ENCODE data around the gene MMP23B. TPM values are rescaled to one million over a fixed set of nuclear protein-coding genes. Genes with fewer than 3 reads are reported as not detected.

MMP23B gene
- total RNA-seq, 8 experiments from 2014 or later: 1.3 to 11.8 (median 2.5) TPM

DNA sequence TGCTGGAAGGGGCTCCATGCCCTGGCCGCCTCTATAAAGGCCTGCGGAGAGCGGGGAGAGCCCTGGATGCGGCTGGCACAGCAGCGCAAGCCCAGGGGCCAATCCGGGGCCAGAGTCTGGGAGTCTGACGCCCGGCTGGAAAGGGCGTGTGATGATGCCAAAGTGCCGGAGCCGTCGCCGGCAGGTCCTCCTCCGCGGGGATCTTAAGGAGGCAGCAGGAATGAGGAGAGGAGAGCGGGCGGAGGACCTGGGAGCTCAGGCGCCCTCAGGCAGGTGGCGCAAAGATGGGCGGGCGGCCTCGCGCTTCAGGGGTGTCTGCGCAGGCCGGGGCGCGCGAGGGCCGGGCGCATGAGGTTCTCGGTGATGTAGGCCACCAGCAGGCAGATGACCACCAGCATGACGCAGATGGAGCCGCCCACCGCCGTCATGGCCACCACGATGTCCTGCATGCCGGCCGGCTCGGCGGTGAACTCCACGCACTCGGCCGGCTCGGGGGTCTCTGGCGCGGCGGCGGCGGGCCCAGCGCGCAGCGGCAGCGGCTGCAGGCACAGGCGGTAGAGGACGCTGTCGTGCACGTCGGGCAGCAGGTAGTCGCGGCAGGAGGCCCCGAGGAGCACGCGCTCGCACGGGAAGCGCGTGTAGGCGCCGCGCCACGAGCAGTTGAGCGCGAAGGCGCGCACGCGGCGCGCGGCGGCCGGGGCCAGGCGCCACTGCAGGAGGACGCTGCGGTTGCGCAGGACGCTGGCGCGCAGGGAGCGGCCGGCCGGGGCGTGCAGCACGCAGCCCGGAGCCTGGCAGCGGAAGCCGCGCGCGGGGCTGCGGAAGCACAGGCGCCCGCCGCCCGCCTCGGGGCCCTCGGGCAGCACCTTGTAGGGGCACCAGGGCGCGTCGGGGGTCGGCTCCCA is 32.7 kb upstream of the MMP23B start:
- Histone ChIP-seq H3K4me3 (peak overlapping the region; percentile 36 to 61 (median 46)), H3K4me1 (replicated peaks in 1 of 2) (peaks cover 21 to 25% of the 10 kb centered on the region in 2 donors), H3K27ac (peak overlapping the region in 1 of 2 donors; percentile 56)
- WGBS, 10 experiments: 2 to 80% (median 15%) methylated on average over 1 to 23 of the region's 111 CpGs; no CpG with 5 or more reads in 4 of the 10 experiments
- in situ Hi-C loops (cut with MboI; ENCODE audit: low pct_unique_long_range_greater_than_20kb in 2 of 9, low sequenced_read_pairs in 9 of 9, unreplicated experiment in 9 of 9): no loop called here
- peak; percentile 51 to 71 (median 60) for ATAC-seq (replicated peaks in 6 of 8)

DNA sequence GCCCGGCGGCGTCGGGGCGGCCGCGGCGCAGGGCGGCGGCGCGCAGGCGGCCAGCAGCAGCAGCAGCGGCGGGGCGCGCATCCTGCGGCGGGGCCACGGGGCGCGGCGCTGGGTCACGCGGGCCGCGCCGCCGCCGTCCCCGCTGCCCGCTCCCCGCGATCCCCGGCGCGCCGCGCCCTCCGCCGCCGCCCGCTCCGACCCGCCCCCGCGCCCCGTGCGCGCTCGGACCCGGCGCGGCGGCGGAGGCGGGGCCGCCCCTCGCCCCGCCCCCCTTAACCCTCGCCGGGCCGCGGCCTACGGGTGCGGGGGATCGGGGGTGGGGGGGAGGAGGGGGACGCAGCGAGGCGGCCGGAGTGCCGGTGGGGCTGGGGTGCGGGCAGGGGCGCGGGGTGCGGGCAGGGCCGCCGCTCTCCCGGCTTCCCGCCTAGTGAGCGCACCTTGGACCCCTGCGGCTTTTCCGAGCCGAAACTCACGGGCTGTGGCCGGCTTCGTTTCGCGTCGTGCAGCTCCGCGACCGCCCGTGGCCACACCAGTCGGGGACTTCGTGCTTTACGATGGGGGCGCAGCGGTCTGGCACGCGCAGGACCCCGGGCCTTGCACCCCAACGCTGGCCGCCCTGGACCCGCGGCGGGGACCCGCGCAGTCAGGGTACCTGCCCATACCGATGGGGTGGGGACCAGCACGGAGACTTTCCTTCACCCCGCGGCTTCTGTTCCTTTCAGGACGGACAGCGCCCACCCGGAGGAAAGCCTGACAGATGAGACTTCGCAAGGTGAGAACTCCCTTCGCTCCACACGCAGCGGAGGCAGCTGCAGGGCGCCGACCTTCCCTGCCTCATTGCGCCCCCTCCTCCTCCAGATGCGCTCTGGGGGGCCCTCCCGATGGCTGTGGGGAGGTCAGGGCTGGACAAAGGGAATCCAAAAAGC is 31.8 kb upstream of the MMP23B start, which contains the start of gene FNDC10:
FNDC10 (minus strand) TSS at position 201 of the 926 bp plus-strand sequence; CDS start at position 81, 120 bp downstream.
- 0% methylated on average over 1 to 5 of the region's 125 CpGs; no CpG with 5 or more reads in 7 of the 10 experiments for WGBS, 10 experiments
- Histone ChIP-seq H3K4me1 (replicated peaks in 1 of 2) (peaks cover 21 to 25% of the 10 kb centered on the region in 2 donors), H3K27ac (peak within 1 kb of the TSS in 1 of 2 donors; percentile 56), H3K4me3 (peak within 1 kb of the TSS; percentile 36 to 61 (median 46))
- in situ Hi-C loops (cut with MboI; ENCODE audit: low pct_unique_long_range_greater_than_20kb in 2 of 9, low sequenced_read_pairs in 9 of 9, unreplicated experiment in 9 of 9): loop anchor here in 1 of 9 experiments (10.0 kb wide), 1 partner anchor 55 kb away; the partner anchor contains the start of gene TMEM240
- peak; percentile 33 to 57 (median 48) for ATAC-seq (replicated peaks in 6 of 8)

DNA sequence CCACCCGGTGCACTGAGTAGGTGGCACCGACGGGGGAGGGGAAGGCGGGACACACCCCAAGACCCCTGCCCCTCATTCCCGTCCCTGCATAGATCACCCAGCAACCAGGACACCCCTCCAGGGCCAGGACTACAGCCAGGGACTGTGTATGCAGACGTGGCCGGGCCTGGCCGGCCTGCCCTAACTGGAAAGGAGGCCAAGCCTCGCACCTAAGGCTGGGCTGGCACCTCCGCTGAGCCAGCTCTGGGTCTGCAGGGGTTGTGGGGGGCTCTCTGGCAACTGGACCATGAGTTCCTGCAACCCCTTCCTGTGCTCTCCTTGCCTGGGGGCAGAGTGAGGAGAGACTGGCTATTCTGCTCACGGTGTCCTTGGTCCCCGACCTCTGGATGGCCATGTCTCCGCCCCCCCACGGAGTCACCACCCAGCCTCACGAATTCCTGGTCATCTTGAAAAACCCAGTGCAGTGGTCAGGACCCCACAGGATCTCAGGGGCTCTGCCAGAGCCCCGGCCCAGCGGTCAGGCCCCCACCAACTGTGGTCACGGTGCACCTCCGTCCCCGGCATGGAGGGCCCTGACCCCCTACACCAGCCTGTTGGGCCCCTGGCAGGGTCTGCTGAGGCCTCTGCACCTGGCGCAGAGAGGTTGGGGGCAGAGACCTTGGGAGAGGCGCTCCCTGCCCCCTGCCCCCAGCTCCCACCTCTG is 31.0 kb upstream of the MMP23B start:
- 31 to 80% (median 65%) methylated on average over 1 to 11 of the region's 22 CpGs; no CpG with 5 or more reads in 7 of the 10 experiments for WGBS, 10 experiments
- Histone ChIP-seq H3K27ac (no peak overlapping the region), H3K4me3 (peak overlapping the region; percentile 36 to 61 (median 46)), H3K4me1 (replicated peaks in 1 of 2) (peaks cover 21 to 25% of the 10 kb centered on the region in 2 donors)
- in situ Hi-C loops (cut with MboI; ENCODE audit: low pct_unique_long_range_greater_than_20kb in 2 of 9, low sequenced_read_pairs in 9 of 9, unreplicated experiment in 9 of 9): loop anchor here in 1 of 9 experiments (10.0 kb wide), 1 partner anchor 56 kb away; the partner anchor contains the start of gene TMEM240
- ATAC-seq (replicated peaks in 6 of 8): no peak

DNA sequence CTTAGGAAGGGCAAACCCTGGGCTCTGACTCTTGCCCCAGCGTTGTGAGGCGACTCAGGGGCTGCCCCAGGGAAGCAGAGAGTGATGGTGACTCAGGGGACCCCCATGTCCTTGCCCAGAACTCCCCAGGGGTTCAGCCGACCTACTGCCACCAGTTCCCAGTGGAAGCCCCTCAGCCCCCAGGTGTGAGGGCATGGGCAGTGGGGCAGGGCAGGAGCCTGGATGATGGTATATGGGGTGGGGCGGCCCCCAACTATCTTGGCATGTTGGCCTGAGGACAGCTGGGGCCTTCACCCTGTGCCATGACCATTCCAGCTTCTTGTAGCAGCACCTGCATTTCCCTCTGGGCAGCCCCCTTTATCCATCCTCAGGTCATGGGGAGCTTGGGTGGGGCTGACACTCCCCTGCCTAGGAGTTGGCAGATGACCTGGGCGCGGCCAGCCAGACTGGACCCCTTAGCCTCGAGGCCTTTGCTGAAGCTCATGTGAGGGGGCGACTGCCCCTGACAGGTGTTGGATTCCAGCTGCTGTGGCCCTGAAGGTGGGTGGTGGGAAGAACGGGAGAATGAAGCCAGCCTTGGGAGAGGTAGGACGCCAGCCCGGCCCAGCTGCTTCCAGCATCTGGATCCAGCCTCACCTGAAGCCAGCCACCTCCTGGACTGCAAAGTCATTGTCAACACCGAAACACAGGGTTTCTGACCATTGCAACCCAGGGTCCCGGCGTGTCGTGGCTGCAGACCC is 30.2 kb upstream of the MMP23B start:
- ATAC-seq (replicated peaks in 6 of 8): no peak
- H3K4me1 ChIP-seq (replicated peaks in 1 of 2): peaks cover 21 to 25% of the 10 kb centered on the region in 2 donors
- H3K4me3 ChIP-seq: no peak overlapping the region
- in situ Hi-C loops (cut with MboI; ENCODE audit: low pct_unique_long_range_greater_than_20kb in 2 of 9, low sequenced_read_pairs in 9 of 9, unreplicated experiment in 9 of 9): loop anchor here in 1 of 9 experiments (10.0 kb wide), 1 partner anchor 57 kb away; the partner anchor contains the start of gene TMEM240
- H3K27ac ChIP-seq: no peak overlapping the region
- WGBS, 10 experiments: 40 to 100% (median 85%) methylated on average over 1 to 11 of the region's 15 CpGs; no CpG with 5 or more reads in 5 of the 10 experiments

DNA sequence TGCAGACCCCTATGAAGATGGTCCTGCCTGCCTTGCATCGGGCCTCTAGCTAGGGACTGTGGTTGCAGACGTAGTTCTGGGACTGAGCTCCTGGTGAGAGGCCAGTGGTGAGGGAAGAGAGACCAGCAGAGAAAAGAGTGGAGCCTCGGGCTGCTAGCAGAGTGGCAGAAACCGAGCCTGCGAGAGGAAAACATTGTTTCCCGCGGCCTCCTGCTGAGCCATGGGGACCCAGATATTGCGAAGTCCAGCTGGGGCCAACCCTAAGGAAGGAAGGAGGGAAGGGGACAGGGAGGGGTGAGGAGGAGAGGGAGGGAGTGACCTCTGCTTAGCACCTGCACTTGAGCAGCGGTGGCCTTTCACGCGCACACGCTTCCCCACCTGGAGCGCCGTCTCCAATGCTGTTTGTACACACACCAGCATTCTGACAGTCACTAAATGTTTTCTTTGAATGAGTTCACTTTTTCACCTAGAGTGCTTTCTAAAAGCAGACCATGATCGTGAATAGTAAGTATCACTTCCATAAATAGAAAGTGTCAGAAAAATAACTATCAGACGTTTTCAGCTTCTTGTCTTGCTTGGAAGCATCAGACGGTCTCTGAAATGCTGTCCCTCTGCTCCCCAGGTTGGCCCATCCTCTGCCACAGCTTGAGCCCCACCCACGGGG is 29.5 kb upstream of the MMP23B start:
- in situ Hi-C loops (cut with MboI; ENCODE audit: low pct_unique_long_range_greater_than_20kb in 2 of 9, low sequenced_read_pairs in 9 of 9, unreplicated experiment in 9 of 9): loop anchor here in 1 of 9 experiments (10.0 kb wide), 1 partner anchor 58 kb away; the partner anchor contains the start of gene TMEM240
- ATAC-seq (replicated peaks in 6 of 8): no peak
- Histone ChIP-seq H3K4me1 (replicated peaks in 1 of 2) (peaks cover 17 to 18% of the 10 kb centered on the region in 2 donors), H3K27ac (no peak overlapping the region), H3K4me3 (no peak overlapping the region)
- WGBS, 10 experiments: 0 to 66% (median 51%) methylated on average over 2 to 13 of the region's 18 CpGs; no CpG with 5 or more reads in 2 of the 10 experiments

DNA sequence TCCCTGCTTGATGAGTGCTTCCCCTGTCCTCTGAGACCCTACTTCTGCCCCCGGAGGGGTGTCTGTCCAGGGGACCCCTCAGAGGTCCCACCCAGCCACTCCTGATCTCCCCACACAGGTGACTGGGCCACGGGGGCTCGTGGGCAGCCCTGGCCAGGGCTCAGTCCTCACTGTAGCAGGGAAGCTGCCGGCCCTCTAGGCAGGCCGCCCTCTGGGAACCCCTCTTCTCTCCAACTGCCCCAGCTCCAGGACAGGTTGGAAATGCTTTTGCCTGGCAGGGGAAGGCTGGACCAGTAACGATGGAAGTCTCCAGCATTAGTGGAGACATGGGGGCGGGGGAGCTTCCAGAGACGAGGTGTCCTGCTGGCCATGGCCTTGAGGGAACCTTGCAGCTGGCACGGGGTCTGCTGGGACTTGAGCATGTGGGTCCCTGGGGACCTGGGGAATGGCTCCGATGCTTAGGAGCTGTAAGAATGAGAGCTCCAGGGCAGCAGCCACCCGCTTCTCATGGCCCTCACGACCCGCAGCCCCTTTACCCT is 28.9 kb upstream of the MMP23B start:
- WGBS, 10 experiments: 30 to 68% (median 45%) methylated on average over 2 to 10 of the region's 13 CpGs; no CpG with 5 or more reads in 4 of the 10 experiments
- ATAC-seq (replicated peaks in 6 of 8): no peak
- Histone ChIP-seq H3K4me3 (no peak overlapping the region), H3K27ac (no peak overlapping the region), H3K4me1 (replicated peaks in 1 of 2) (peaks cover 11 to 12% of the 10 kb centered on the region in 2 donors)
- in situ Hi-C loops (cut with MboI; ENCODE audit: low pct_unique_long_range_greater_than_20kb in 2 of 9, low sequenced_read_pairs in 9 of 9, unreplicated experiment in 9 of 9): loop anchor here in 1 of 9 experiments (10.0 kb wide), 1 partner anchor 58 kb away; the partner anchor contains the start of gene TMEM240

DNA sequence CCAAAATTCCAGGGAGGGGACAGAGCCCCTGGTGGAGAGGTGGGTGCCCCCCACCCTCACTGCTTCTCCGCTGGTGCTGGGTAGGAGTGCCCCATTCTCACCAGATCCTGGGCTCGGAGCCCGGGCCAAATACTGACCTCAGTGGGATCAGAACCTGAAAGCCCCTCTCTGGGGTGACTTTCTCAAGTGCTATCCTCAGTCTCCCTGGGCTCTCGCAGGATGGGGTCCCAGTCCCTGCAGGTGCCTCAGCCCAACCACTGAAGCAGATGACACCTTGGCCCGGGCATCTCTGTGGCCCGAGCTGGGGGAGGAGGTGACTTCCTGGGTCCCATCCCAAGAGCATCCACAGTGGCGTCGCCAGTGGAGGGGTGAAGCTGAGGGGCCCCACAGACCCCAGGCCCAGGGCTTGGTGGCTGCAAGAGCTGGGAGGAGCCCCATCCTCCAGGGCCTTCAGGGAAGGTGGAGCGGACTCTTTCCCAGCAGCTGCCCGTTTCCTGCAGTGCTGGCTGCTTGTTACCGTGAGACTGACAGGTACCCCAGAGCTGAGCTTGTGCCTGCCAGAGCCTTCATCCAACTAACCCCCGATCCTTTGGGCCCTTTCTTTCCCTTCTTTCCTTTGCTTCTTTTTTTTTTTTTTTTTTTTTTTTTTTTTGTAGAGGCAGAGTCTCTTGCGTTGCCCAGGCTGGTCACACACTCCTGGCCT is 28.2 kb upstream of the MMP23B start:
- H3K4me1 ChIP-seq (replicated peaks in 1 of 2): peaks cover 8 to 12% of the 10 kb centered on the region in 2 donors
- H3K27ac ChIP-seq: no peak overlapping the region
- ATAC-seq (replicated peaks in 6 of 8): no peak
- no peak overlapping the region for H3K4me3 ChIP-seq
- in situ Hi-C loops (cut with MboI; ENCODE audit: low pct_unique_long_range_greater_than_20kb in 2 of 9, low sequenced_read_pairs in 9 of 9, unreplicated experiment in 9 of 9): loop anchor here in 1 of 9 experiments (10.0 kb wide), 1 partner anchor 59 kb away; the partner anchor contains the start of gene TMEM240
- 32 to 75% (median 42%) methylated on average over 1 to 8 of the region's 13 CpGs for WGBS, 10 experiments

DNA sequence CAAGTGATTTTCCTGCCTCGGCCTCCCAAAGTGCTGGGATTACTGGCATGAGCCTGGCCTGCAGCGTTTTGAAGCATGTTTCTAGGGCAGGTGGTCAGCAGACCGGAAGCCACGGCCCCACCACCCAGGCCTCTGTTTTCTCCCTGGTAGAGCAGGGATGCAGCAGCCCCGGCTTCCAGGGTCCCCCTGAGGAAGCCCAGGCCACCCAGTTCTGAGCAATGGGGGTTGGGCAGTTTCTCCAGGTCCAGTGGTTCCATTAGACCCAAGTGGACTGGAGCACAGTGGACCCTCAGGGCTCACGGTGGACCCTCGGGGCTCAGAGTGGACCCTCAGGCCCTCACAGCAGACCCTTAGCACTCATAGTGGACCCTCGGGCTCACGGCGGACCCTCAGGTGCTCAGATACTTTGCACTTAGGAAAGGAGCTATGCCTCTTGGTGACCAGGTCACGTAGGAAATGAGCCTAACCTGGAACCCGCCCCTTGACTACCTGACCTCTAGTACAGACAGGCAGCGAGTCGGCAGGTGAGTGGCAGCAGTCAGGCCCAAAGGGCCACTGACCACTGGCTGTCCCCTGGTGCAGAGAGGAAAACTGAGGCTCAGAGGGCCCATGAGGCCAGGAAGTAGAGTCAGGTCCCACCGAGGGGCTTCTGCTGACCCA is 27.5 kb upstream of the MMP23B start:
- Histone ChIP-seq H3K4me3 (no peak overlapping the region), H3K4me1 (replicated peaks in 1 of 2) (peaks cover 5 to 7% of the 10 kb centered on the region in 2 donors), H3K27ac (no peak overlapping the region)
- WGBS, 10 experiments: 49 to 76% (median 60%) methylated on average over 2 to 10 of the region's 15 CpGs; no CpG with 5 or more reads in 4 of the 10 experiments
- in situ Hi-C loops (cut with MboI; ENCODE audit: low pct_unique_long_range_greater_than_20kb in 2 of 9, low sequenced_read_pairs in 9 of 9, unreplicated experiment in 9 of 9): loop anchor here in 1 of 9 experiments (10.0 kb wide), 1 partner anchor 60 kb away; the partner anchor contains the start of gene TMEM240
- no peak for ATAC-seq (replicated peaks in 6 of 8)

DNA sequence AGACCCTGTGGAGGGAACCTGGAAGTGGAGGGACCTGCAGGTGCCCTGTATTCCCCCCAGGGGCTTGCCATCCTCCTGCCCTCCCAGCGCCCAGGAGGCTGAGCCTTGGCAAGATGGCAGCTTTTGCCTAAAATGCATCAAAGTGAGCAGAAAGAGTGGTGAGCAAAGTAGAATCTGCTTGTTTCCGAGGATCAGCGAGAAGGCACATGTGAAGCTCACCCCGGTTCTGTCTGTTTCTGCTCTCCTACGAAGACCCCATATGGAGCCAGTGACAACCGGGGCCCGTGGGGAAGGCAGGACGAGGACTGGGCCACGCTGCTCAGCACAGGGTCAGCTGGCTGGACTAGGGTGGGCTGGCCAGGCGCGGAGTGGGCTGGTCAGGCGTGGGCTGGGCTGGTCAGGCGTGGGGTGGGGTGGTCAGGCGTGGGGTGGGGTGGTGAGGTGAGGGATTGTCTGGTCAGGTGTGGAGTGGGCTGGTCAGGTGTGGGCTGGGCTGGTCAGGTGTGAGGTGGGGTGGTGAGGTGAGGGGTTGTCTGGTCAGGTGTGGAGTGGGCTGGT is 26.9 kb upstream of the MMP23B start:
- 20 to 64% (median 48%) methylated on average over 1 to 5 of the region's 14 CpGs; no CpG with 5 or more reads in 6 of the 10 experiments for WGBS, 10 experiments
- no peak for ATAC-seq (replicated peaks in 6 of 8)
- Histone ChIP-seq H3K4me3 (no peak overlapping the region), H3K27ac (no peak overlapping the region), H3K4me1 (replicated peaks in 1 of 2) (peaks cover 5 to 6% of the 10 kb centered on the region in 2 donors)
- in situ Hi-C loops (cut with MboI; ENCODE audit: low pct_unique_long_range_greater_than_20kb in 2 of 9, low sequenced_read_pairs in 9 of 9, unreplicated experiment in 9 of 9): loop anchor here in 1 of 9 experiments (10.0 kb wide), 1 partner anchor 60 kb away; the partner anchor contains the start of gene TMEM240
